OCI-LY7 (cell line): ENCODE results near the gene NCOA5. TPM values are rescaled to one million over a fixed set of nuclear protein-coding genes. Genes with fewer than 3 reads are reported as not detected.

Experiments
- BruUV-seq: library from RNA; stranded (reverse); fragments of 400-500 nt; replicated peaks from 2 replicates; lab custom pipeline; 2021; lab: Mats Ljungman, UMichigan
- CTCF ChIA-PET: fragments of 300-600 bp; sonication (Branson Sonifier 250); formaldehyde crosslinking; loops from one replicate; lab custom pipeline; 2022; ENCODE audit warnings: antibody characterized with exemption; ENCODE audit not compliant: unreplicated experiment; lab: Charles Lee
- POLR2A ChIA-PET: fragments of 300-600 bp; sonication (Branson Sonifier 250); formaldehyde crosslinking; loops from one replicate; lab custom pipeline; 2022; ENCODE audit warnings: antibody characterized with exemption; lab: Charles Lee
- DNase-seq: peaks from one replicate; pipeline ENCODE4 v3.0.0-alpha.2; 2015; ENCODE audit warnings: low spot score
- H2AFZ ChIP-seq: fragments of 200-600 bp; sonication (generic), shearing (Covaris generic); 2 replicates; pipeline ENCODE4 v1.6.1; 2014; ENCODE audit warnings: mild to moderate bottlenecking, antibody characterized with exemption, low read length, moderate library complexity
- H3K27ac ChIP-seq: fragments of 200-600 bp; sonication (generic); 2 replicates; pipeline ENCODE4 v1.5.1; 2014; ENCODE audit warnings: mixed run types, low read depth, mild to moderate bottlenecking, moderate library complexity, low read length, inconsistent platforms; ENCODE audit not compliant: poor library complexity, severe bottlenecking
- H3K36me3 ChIP-seq: fragments of 200-600 bp; sonication (generic); 2 replicates; pipeline ENCODE4 v1.6.1; 2014; ENCODE audit warnings: mild to moderate bottlenecking, antibody characterized with exemption, low read length, moderate library complexity, mixed read lengths; ENCODE audit not compliant: insufficient read depth
- H3K4me1 ChIP-seq: fragments of 200-600 bp; sonication (generic); 2 replicates; pipeline ENCODE4 v1.5.1; 2014; ENCODE audit warnings: mild to moderate bottlenecking, low read length; ENCODE audit not compliant: insufficient read depth, poor library complexity, severe bottlenecking
- H3K4me2 ChIP-seq: fragments of 200-600 bp; sonication (generic); 2 replicates; pipeline ENCODE4 v1.6.1; 2014; ENCODE audit warnings: mild to moderate bottlenecking, low read length
- H3K4me3 ChIP-seq: fragments of 200-600 bp; sonication (generic); 2 replicates; pipeline ENCODE4 v1.5.1; 2014; ENCODE audit warnings: mild to moderate bottlenecking, low read depth, low read length; ENCODE audit not compliant: poor library complexity, severe bottlenecking
- H3K79me2 ChIP-seq: fragments of 200-600 bp; sonication (generic); 2 replicates; pipeline ENCODE4 v1.6.1; 2016; ENCODE audit warnings: low read depth, mild to moderate bottlenecking, low read length, moderate library complexity, mixed read lengths; ENCODE audit not compliant: insufficient read depth
- H3K9me2 ChIP-seq: fragments of 200-600 bp; sonication (generic); 2 replicates; pipeline ENCODE4 v1.6.1; 2016; ENCODE audit warnings: mild to moderate bottlenecking, low read length, mixed read lengths; ENCODE audit not compliant: insufficient read depth
- H3K9me3 ChIP-seq: fragments of 200-600 bp; sonication (generic); 2 replicates; pipeline ENCODE4 v1.6.1; 2014; ENCODE audit warnings: mild to moderate bottlenecking, mixed run types, low read length, mixed read lengths
- H4K20me1 ChIP-seq: fragments of 200-600 bp; sonication (generic); 2 replicates; pipeline ENCODE4 v1.6.1; 2014; ENCODE audit warnings: mild to moderate bottlenecking, antibody characterized with exemption, low read length, moderate library complexity, mixed read lengths; ENCODE audit not compliant: insufficient read depth
- CTCF ChIP-seq: fragments of 200-600 bp; sonication (generic); conservative IDR thresholded peaks from 2 replicates; pipeline ENCODE4 v1.5.1; 2014; ENCODE audit warnings: mild to moderate bottlenecking, antibody characterized with exemption, low read length, moderate library complexity, mixed read lengths
- EZH2phosphoT487 ChIP-seq: fragments of 200-600 bp; sonication (generic); IDR thresholded peaks from 2 replicates; pipeline ENCODE4 v1.6.1; 2018; ENCODE audit warnings: low read depth, borderline replicate concordance, mild to moderate bottlenecking, mixed run types, antibody characterized with exemption, low read length, moderate library complexity, mixed read lengths
- intact Hi-C: fragments of 100-400 bp; cut with micrococcal nuclease; formaldehyde crosslinking; loops from one replicate; pipeline ENCODE4 v1.10.0; 2022; ENCODE audit not compliant: unreplicated experiment
- total RNA-seq, 2 experiments: library from RNA; depleted of rRNA in 1 of 2; stranded (reverse); fragments of >200 nt in 1 of 2; shearing (Covaris generic) in 1 of 2; gene quantifications; 2 replicates each; pipeline ENCODE4 v1.2.3, GENCODE V29; 2014 to 2022

Gene NCOA5
- total RNA-seq, 2 experiments from 2014 or later = 23.4 to 33.7 TPM

- H3K4me2 ChIP-seq = no peak overlapping the region
- ChIA-PET POLR2A (interaction anchor here (0.5 kb wide), 1 partner anchor 12 kb away, joined by 3 read pairs; no protein-coding TSS in a partner anchor), CTCF (no interaction called here)
- H3K9me2 ChIP-seq = no peaks in the 10 kb centered on the region
- no peak overlapping the region for H3K27ac ChIP-seq
- H3K79me2 ChIP-seq = no peaks in the 10 kb centered on the region
- no peak overlapping the region for H3K4me3 ChIP-seq
- no peaks in the 10 kb centered on the region for H4K20me1 ChIP-seq
- BruUV-seq = no TSS peak
- no peak for TF ChIP-seq CTCF
- TF ChIP-seq EZH2phosphoT487 = no peak
- H3K9me3 ChIP-seq = no peaks in the 10 kb centered on the region
- peaks cover 26% of the 10 kb centered on the region for H3K4me1 ChIP-seq
- DNase-seq = no peak
- no peaks in the 10 kb centered on the region for H3K36me3 ChIP-seq
- no peak overlapping the region for H2AFZ ChIP-seq
- intact Hi-C loops = no loop called here
Measured at GRCh38 chr20:46112430-46113112, 22.8 kb upstream of the NCOA5 start.

GRCh38 chr20:46111836-46112212, 22.1 kb upstream of the NCOA5 start:
- H2AFZ ChIP-seq = no peak overlapping the region

More at GRCh38 chr20:46111836-46112212, 22.1 kb upstream of the NCOA5 start:
- Histone ChIP-seq H3K79me2 (no peaks in the 10 kb centered on the region), H3K4me3 (no peak overlapping the region), H3K27ac (no peak overlapping the region), H3K4me2 (no peak overlapping the region), H3K36me3 (no peaks in the 10 kb centered on the region), H3K9me2 (no peaks in the 10 kb centered on the region), H3K9me3 (no peaks in the 10 kb centered on the region), H3K4me1 (peaks cover 24% of the 10 kb centered on the region), H4K20me1 (no peaks in the 10 kb centered on the region)
- ChIA-PET CTCF (no interaction called here), POLR2A (no interaction called here)
- DNase-seq = no peak
- intact Hi-C loops = no loop called here
- BruUV-seq = no TSS peak
- no peak for TF ChIP-seq CTCF
- no peak for TF ChIP-seq EZH2phosphoT487
